Inflammatory macrophage treated with lipopolysaccharide for 4 hours (primary cell): ENCODE results near the gene ZEB2.
"Not testable (repeated sequence)": the region's sequence is repeated elsewhere in the genome, so short reads cannot be mapped to it uniquely, and the experiment has no call there.

ENCODE experiments used
- DNase-seq: peaks from one replicate; pipeline ENCODE4 v3.0.0-alpha.2; 2020

Gene ZEB2

DNA sequence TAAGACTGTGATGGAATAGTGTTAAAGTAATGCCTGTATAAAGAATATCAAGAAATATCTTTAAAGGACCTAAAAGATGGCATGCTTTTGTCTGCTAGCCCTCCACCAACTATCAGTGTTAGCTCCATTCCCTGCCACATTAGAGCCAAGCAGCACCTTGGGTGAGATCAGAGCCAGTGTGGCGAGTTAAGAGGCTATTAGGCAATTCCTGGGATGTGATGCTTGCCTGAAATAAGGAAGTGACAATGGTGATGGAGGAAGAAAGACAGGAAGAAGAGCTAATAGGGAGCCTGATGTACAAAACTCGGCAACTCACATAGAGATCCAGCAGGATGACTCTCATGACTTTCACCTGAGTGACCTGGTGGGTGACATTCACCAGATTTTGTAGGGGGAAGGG is 143.5 kb downstream of the ZEB2 start:
- peak; percentile 86 for DNase-seq

GRCh38 chr2:144374163-144374661 is 145.7 kb downstream of the ZEB2 start:
- peak; percentile 70 for DNase-seq

DNA sequence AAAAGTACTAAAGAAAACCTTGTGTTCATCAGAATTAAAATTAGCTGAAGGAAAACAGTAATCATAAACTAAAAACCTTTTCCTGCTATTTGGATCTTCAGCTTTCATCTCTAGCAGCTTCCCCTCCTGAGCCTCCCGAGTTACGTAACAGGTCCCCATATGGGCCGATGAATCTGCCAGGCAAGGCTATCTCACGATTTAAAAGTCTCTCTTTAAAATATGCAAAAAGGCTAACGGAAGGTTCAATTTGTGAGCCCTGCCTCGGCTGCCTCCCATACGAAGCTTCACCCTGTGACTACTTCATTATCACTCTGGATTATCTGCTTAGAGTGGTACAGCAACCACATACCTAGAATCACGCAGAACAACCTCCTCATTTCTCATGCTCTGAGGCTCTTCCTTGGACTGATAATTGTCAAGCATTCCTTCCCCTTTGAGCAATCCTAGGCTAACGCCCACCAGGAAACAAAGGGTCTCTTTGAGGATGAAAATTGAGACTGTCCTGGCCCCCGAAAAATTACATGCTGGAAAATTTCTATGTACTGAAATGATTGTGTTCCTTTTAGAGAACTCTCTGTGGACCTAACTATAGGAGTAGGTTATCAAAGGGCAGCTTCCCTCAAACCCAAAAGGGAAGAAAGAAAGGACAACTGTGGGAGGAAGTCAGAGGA is 147.4 kb downstream of the ZEB2 start:
- DNase-seq, result peak; percentile 43

- no peak for DNase-seq
These were observed 148.9 kb downstream of the ZEB2 start for GRCh38 chr2:144370937-144371584.

GRCh38 chr2:144369416-144369815 is 150.5 kb downstream of the ZEB2 start:
- no peak for DNase-seq

GRCh38 chr2:144366825-144367429 is 153.0 kb downstream of the ZEB2 start:
- no peak for DNase-seq

- DNase-seq, result peak; percentile 83
These were observed 154.8 kb downstream of the ZEB2 start for GRCh38 chr2:144364944-144365738.

- DNase-seq, result not testable (repeated sequence)
These were observed 155.7 kb downstream of the ZEB2 start for GRCh38 chr2:144364247-144364646.

DNA sequence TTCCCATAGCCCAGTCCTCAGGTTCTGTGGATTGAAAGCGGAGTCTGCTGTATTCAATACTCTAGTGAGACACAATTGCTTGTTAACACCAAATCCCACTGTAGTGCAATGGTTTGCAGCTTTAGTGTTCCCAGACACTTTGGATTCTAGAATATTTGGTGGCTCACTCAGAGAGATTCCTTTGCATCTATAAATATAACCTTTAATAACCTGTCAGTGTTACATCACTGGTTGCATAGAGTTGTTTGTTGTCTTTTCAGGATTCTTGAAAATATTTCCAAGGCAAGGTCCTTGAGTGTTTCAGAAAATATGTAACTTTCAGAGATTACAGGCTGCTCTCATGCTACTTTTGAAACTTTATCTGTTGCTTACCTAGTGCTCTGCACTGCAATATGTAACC is 157.5 kb downstream of the ZEB2 start:
- no peak for DNase-seq

GRCh38 chr2:144361742-144362141 is 158.2 kb downstream of the ZEB2 start:
- DNase-seq, result no peak

- no peak for DNase-seq
These were observed 160.2 kb downstream of the ZEB2 start for GRCh38 chr2:144359684-144360083.

DNA sequence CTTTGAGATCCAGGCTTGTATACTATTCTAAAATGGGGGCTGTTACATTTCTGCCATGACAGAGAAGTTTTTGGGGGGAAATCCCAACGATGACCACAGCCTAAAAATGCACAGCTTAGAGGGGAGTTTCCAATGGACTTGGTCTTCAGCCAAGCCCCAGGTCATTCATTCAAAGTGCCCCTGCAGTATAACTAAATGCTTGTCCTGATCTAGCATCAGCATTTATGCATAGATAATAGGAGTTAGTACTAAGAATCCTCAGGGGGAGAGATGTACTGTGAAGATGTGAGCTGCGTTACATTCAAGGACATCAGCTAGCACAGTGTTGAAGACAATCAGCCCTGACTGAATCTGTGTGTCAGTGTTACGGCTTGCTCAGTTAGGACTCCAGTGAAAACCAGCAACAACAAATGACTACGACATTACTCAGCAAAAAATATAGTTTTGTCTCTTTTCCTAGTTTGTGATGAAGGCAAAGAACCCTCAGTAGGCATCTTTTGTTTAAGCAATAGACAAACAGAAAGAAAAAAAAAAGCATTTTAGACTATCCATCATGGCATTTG is 160.9 kb downstream of the ZEB2 start:
- DNase-seq, result peak; percentile 85

DNA sequence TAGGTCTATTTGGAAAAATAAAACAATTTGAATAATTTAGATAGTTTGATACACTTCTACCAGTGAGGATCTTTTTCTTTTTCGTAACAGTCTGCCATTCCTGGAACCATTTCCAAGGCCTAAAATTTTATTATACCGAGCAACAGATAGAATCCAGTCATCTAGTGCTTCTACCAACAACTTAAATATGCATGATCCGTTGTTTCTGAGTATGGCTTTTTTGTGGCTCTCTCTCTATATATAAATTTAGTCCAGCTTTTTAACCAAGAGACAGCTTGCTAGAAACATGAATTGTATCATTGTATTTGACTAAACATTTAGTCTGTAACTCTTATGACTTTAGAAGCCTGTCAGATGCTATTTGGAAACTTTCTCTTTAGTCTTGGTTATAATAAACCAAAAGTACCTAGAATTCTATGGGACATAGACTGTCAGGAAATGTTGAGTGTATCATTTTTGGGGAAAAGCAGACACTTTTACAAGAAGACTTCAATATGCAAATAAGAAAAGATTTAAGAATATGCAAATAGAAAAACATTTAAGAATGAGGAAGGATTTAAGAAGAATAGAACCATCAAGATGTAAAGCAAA is 161.4 kb downstream of the ZEB2 start:
- DNase-seq, result peak; percentile 73

DNA sequence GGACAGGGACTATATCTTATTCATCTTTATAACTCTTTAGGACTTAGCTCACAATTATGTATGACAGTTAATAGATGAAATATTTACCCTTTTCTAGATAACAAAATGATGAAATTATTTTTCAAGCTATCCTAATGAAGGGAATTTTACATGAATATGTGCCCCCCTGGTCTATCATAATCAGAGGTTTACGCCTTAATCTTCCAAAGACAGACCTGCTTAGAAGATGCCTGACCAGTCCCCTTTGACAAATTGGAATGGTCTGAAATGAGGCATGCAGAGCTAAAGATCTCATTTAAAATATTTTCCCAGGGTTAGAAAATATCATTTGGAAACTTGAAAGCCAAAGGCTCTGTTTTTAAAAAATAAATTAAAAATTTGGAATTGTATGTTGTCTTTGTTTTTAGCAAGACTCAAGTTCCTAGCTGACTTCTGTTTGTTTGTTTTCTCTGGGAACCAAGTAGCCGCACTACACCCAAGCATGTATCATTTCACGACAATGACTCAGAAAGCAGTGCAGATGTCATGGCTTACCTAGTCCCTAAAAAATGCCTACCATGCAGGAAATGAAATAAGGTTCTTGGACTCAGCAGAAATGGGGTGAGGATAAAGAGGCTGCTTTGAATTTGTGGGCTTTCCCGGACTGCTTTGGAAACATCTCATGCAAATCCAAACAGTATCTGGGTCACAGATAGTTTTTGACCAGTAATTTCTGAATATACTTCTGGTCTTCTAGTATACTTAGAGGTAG is 162.1 kb downstream of the ZEB2 start:
- DNase-seq, result peak; percentile 89

- peak; percentile 95 for DNase-seq
These were observed 163.5 kb downstream of the ZEB2 start for GRCh38 chr2:144356402-144356801.

DNA sequence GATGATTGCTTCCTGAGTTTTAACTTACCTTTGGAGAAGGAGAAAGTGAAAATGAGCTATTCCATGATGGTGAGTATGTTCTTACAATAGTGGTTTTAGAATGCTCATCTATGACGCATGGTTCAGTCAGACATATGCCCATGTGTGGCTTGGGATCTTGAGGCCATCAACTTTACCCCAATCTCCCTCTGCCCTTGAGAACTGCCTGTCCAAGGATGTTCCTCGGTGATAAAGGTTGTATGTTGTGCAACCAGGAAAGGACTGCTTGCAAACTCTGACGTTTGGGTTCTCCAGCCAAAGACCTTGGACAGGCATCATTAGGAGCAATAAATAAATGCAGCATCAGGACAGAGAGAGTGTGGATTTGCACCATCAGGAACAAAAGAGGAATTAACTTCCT is 165.0 kb downstream of the ZEB2 start:
- DNase-seq, result peak; percentile 35

DNA sequence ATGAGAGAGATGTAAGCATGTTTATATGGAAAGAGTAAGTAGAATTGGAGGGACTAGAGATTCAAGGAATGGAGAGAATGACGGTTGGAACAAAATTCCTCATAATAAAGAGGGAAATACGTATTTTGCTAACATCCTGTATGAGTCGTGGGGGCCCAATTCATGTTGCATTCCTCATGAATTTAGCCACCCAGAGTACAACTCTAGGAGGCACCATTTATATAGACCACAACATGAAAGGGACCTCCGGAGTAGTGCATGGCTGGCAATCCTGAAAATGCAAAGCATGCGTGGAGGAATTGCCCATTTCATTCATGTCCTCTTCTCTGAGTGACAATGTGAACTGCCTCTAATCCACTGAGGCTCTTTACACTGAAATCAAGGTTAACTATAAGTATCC is 168.2 kb downstream of the ZEB2 start:
- no peak for DNase-seq

- no peak for DNase-seq
These were observed 169.6 kb downstream of the ZEB2 start for GRCh38 chr2:144350151-144350802.

DNA sequence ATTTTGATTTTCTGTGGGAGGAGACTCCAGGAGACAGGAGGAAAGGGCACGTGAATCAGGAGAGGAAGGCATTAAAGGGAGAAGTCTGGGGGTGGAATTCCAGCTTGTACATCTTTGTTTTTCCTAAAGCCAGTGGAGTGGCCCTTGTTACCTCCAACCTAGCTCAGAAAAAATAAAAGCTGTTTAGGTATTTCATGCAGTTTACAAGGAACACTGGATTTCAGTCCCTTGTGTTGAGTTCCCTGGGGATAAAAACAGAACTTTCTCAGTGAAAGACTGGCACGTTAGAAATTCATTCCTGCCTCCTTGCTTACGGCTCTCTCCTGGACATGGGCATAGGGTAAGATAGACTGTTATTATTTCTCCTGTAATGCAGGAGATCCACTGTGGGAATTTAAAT is 170.2 kb downstream of the ZEB2 start:
- no peak for DNase-seq

DNA sequence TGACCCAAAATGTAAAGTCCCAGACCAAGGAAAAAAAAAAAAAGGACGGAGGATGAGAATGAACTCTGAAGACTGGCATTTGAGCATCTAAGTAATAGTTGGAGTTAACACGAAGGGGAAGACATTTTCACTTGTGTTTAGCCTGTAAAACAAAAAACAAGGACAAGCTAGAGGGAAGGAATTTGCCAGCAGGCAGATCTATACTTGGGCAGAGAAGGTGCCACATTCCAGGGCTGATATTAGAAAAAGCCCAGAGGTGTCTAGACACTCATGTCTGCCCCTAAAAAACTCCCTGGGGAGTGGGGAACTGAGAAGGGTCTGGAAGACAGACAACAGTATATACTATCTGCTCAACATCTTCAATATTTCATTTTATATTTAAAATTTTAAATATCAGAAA is 171.1 kb downstream of the ZEB2 start:
- DNase-seq, result no peak

DNA sequence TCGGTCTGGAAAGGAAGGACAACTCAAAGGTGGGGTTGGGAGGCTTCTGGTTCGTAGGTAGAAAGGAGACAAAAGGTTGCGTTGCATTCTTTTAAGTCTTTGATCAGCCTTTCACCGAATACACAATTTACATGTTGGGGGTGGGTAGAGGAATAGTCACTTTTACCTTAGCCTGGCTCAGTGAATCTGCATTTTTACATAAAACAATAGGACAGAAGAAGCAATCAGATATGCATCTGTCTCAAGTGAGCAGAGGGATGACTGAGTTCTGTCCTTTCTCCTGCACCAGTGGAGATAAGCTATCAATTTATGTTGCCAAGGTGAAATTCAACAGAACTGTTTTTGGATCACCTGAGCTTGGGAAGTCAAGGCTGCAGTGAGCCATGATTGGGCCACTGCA is 173.7 kb downstream of the ZEB2 start:
- DNase-seq, result no peak
